Measurements from ENCODE around the gene KCNK3.

KCNK3 gene

GRCh38 chr2:26666671-26667070 lies 25.9 kb upstream of the KCNK3 start:
- no peak for DNase-seq

- DNase-seq: no peak
Observed at GRCh38 chr2:26668041-26668440, 24.5 kb upstream of the KCNK3 start.

GRCh38 chr2:26668856-26669750 lies 23.4 kb upstream of the KCNK3 start:
- DNase-seq: no peak

GRCh38 chr2:26670171-26670570 lies 22.4 kb upstream of the KCNK3 start:
- no peak for DNase-seq

- DNase-seq: no peak
Observed at GRCh38 chr2:26670931-26671460, 21.5 kb upstream of the KCNK3 start.

GRCh38 chr2:26671691-26672090 lies 20.8 kb upstream of the KCNK3 start:
- DNase-seq: no peak

- DNase-seq: no peak
Observed at GRCh38 chr2:26672112-26672817, 20.3 kb upstream of the KCNK3 start.

GRCh38 chr2:26672818-26673393 lies 19.6 kb upstream of the KCNK3 start:
- no peak for DNase-seq

GRCh38 chr2:26674002-26674751 lies 18.3 kb upstream of the KCNK3 start:
- no peak for DNase-seq

- DNase-seq: no peak
Observed at GRCh38 chr2:26674771-26675170, 17.8 kb upstream of the KCNK3 start.

GRCh38 chr2:26675651-26676255 lies 16.8 kb upstream of the KCNK3 start:
- no peak for DNase-seq

GRCh38 chr2:26678035-26678434 lies 14.5 kb upstream of the KCNK3 start:
- no peak for DNase-seq

- DNase-seq: no peak
Observed at GRCh38 chr2:26679867-26680266, 12.7 kb upstream of the KCNK3 start.

- no peak for DNase-seq
Observed at GRCh38 chr2:26681656-26682055, 10.9 kb upstream of the KCNK3 start.

- no peak for DNase-seq
Observed at GRCh38 chr2:26682155-26682554, 10.4 kb upstream of the KCNK3 start.

- no peak for DNase-seq
Observed at GRCh38 chr2:26683583-26683982, 8.9 kb upstream of the KCNK3 start.

- no peak for DNase-seq
Observed at GRCh38 chr2:26685341-26685740, 7.2 kb upstream of the KCNK3 start.

- DNase-seq: no peak
Observed at GRCh38 chr2:26685989-26686839, 6.3 kb upstream of the KCNK3 start.

- DNase-seq: no peak
Observed at GRCh38 chr2:26687328-26687727, 5.2 kb upstream of the KCNK3 start.

GRCh38 chr2:26687801-26688200 lies 4.7 kb upstream of the KCNK3 start:
- DNase-seq: no peak

- DNase-seq: no peak
Observed at GRCh38 chr2:26691161-26691560, 1.4 kb upstream of the KCNK3 start.
